BLaER1 treated with 17β-estradiol and CSF1 and Interleukin-3, amounts not matched to agents 10 nM and 100 nM (cell line): ENCODE data around the gene GABBR2.
A peak's percentile ranks its signal among the peaks of the same experiment; 100 is the strongest.
"Not testable (repeated sequence)": the region's sequence is repeated elsewhere in the genome, so short reads cannot be mapped to it uniquely, and the experiment has no call there.

ENCODE experiments used
- H3K27ac ChIP-seq, 11 experiments: shearing (Covaris generic); formaldehyde crosslinking; 2 replicates each; pipeline ENCODE4 v1.8.1; 2022
- H3K27me3 ChIP-seq, 11 experiments: shearing (Covaris generic); formaldehyde crosslinking; 2 replicates each; pipeline ENCODE4 v1.8.1; 2022
- H3K36me3 ChIP-seq, 11 experiments: shearing (Covaris generic); formaldehyde crosslinking; 2 replicates each; pipeline ENCODE4 v1.8.1; 2022
- H3K4me1 ChIP-seq, 10 experiments: shearing (Covaris generic); formaldehyde crosslinking; 2 replicates each; pipeline ENCODE4 v1.8.1; 2022
- H3K4me2 ChIP-seq, 11 experiments: shearing (Covaris generic); formaldehyde crosslinking; 2 replicates each; pipeline ENCODE4 v1.8.1; 2022
- H3K4me3 ChIP-seq, 10 experiments: shearing (Covaris generic); formaldehyde crosslinking; 2 replicates each; pipeline ENCODE4 v1.8.1; 2022
- H3K9ac ChIP-seq, 11 experiments: shearing (Covaris generic); formaldehyde crosslinking; 2 replicates each; pipeline ENCODE4 v1.8.1; 2022
- H3K9me3 ChIP-seq, 11 experiments: shearing (Covaris generic); formaldehyde crosslinking; replicated peaks in 1 of 11; 2 replicates each; pipeline ENCODE4 v1.8.1; 2022
- H4K20me1 ChIP-seq, 11 experiments: shearing (Covaris generic); formaldehyde crosslinking; 2 replicates each; pipeline ENCODE4 v1.8.1; 2022
- Cebpa-rat ChIP-seq, 11 experiments: shearing (Covaris generic); IDR thresholded peaks; 2 replicates each; pipeline ENCODE4 v1.8.1; 2022

GABBR2 gene

DNA sequence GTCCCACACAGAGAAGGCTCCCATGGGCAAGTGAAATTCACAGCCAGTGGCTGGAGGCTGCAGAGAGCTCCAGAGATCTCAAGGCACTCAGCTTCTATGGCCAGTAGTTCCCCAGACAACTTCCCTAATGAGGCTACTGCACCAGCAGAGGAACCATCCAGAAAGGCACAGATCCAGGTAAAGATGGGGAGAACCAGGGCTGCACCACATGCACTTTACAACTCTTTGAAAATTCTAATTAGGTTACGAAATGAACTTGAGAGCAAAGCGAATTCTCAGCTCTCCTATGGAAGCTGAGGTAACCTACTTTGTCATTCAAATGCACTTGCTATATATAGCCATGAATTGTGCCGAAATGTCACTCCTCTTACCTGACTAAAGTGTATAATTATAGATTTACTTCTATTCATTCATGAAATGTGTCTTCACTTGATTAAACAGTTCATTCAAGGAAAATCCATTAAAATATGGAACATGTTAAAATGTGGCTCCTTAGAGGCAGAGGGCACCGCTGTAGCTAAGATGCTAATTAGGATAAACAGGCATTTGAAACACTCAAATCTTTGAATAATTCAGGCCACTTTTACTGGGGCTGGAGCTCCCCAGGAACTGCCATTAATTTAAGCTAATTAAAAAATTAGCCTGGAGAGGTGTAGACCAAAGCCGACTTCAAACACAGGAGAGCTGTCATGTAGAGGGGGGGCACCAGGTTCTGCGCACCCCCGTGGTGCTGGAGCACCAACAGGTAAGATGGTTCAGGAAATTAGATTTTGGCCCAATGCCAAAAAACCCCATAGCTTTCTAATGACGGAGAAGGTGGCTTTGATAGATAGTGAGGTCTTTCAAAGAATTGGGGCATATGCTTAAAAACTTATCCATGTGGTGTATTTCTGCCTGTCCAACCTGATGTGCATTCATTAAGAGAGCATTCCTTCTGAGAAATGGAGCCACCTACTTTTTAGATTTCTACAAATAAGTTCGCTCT, 204.1 kb downstream of the GABBR2 start:
- H3K9ac ChIP-seq, result no peak overlapping the region
- H3K4me1 ChIP-seq, result no peaks in the 10 kb centered on the region
- H3K4me2 ChIP-seq, result no peak overlapping the region
- H3K36me3 ChIP-seq, result no peaks in the 10 kb centered on the region
- TF ChIP-seq Cebpa-rat (IDR thresholded peaks at IDR 0.05), result no peak
- no peaks in the 10 kb centered on the region for H3K27me3 ChIP-seq
- peaks cover 0 to 10% (median 5%) of the 10 kb centered on the region in 11 experiments; a peak in 4 of 22 replicates for H3K9me3 ChIP-seq
- no peaks in the 10 kb centered on the region; a peak in 1 of 22 replicates for H4K20me1 ChIP-seq
- no peak overlapping the region for H3K27ac ChIP-seq
- no peak overlapping the region for H3K4me3 ChIP-seq

- Histone ChIP-seq H3K4me2 (no peak overlapping the region), H3K27me3 (no peaks in the 10 kb centered on the region), H3K9ac (no peak overlapping the region), H3K4me1 (no peaks in the 10 kb centered on the region), H3K27ac (no peak overlapping the region), H3K36me3 (no peaks in the 10 kb centered on the region), H3K4me3 (no peak overlapping the region), H3K9me3 (peaks cover 0 to 10% (median 5%) of the 10 kb centered on the region in 11 experiments; a peak in 4 of 22 replicates), H4K20me1 (no peaks in the 10 kb centered on the region; a peak in 1 of 22 replicates)
- no peak for TF ChIP-seq Cebpa-rat (IDR thresholded peaks at IDR 0.05)
Measured at GRCh38 chr9:98503867-98504266, 204.9 kb downstream of the GABBR2 start.

DNA sequence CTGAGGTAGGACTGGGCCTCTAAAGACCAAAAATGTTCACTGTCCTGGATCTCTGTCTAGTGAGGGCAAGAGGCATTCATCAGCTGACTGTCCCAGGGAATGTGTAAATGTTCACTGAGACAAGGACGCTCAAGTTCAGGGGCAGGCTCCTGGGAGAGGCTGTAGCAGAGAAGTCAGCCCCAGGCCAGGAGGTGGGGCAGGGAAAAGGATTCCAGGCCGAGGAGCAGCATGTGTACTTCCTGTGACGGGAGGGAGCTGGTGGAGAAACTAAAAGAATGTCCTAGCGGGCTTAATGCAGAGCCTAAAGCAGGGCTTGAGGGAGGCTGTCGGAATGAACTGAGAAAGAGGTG, 205.8 kb downstream of the GABBR2 start:
- Histone ChIP-seq H4K20me1 (no peaks in the 10 kb centered on the region; a peak in 1 of 22 replicates), H3K4me1 (no peaks in the 10 kb centered on the region), H3K27ac (no peak overlapping the region), H3K27me3 (no peaks in the 10 kb centered on the region), H3K9me3 (peaks cover 0 to 4% (median 0%) of the 10 kb centered on the region in 11 experiments; a peak in 1 of 22 replicates), H3K4me3 (no peak overlapping the region), H3K36me3 (no peaks in the 10 kb centered on the region), H3K4me2 (no peak overlapping the region), H3K9ac (no peak overlapping the region)
- no peak for TF ChIP-seq Cebpa-rat (IDR thresholded peaks at IDR 0.05)

DNA sequence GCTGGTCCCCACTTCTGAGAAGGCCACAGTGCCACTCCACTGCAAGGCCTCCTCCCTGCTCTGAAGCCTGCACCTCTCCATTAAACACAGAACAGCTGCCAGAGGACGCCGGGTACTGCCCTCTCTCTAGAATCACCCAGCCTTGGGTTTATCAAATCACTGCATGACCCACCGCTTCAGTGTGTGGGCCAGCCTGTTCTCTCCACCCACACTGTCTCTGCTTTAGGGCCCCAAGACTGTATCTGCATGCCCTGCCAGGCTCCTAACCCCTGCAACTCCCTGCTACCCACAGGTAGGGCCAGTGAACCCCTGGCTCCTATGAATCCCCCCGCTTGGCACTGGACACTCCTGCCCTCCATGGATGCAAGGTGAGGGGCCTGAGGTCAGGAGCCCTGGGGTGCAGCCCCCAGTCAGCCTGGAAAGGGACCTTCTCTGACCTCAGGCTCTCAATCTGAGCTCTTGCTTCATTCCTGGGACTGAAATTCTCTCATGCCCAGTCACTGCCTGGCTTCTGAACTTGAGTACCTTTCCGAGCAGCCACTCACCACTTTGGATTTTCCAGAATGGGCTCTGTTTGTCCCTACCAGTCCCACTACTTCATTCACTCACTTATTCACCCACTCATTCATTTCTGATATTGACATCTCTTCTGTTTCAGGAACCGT, 206.3 kb downstream of the GABBR2 start:
- Histone ChIP-seq H3K9me3 (no peaks in the 10 kb centered on the region), H4K20me1 (no peaks in the 10 kb centered on the region; a peak in 1 of 22 replicates), H3K27ac (no peak overlapping the region), H3K27me3 (no peaks in the 10 kb centered on the region), H3K9ac (no peak overlapping the region), H3K4me1 (no peaks in the 10 kb centered on the region), H3K4me3 (no peak overlapping the region), H3K4me2 (no peak overlapping the region), H3K36me3 (no peaks in the 10 kb centered on the region)
- no peak for TF ChIP-seq Cebpa-rat (IDR thresholded peaks at IDR 0.05)

- no peak overlapping the region for H3K9ac ChIP-seq
Measured at GRCh38 chr9:98501819-98502218, 206.9 kb downstream of the GABBR2 start.

DNA sequence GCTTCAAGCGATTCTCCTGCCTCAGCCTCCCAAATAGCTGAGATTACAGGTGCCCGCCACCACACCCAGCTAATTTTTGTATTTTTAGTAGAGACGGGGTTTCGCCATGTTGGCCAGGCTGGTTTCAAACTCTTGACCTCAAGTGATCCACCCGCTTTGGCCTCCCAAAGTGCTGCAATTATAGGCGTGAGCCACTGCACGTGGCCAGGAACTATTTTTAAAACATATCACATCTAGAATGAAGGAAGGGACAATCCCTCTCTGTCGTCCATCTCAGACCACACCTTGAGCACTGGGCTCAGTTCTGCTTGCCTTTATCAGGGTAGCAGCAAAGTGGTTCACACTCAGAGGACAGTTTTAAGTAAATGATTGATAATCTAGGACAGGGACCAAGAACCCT, 207.5 kb downstream of the GABBR2 start:
- H4K20me1 ChIP-seq, H3K27me3 ChIP-seq, H3K4me3 ChIP-seq, H3K27ac ChIP-seq, H3K9ac ChIP-seq, H3K36me3 ChIP-seq, H3K9me3 ChIP-seq, H3K4me1 ChIP-seq, H3K4me2 ChIP-seq: not testable (repeated sequence)

More at GRCh38 chr9:98501819-98502218, 206.9 kb downstream of the GABBR2 start:
- H3K4me1 ChIP-seq, result no peaks in the 10 kb centered on the region
- no peak for TF ChIP-seq Cebpa-rat (IDR thresholded peaks at IDR 0.05)
- H3K9me3 ChIP-seq, result no peaks in the 10 kb centered on the region
- no peak overlapping the region for H3K27ac ChIP-seq
- H3K4me2 ChIP-seq, result no peak overlapping the region
- H3K27me3 ChIP-seq, result no peaks in the 10 kb centered on the region
- H4K20me1 ChIP-seq, result no peaks in the 10 kb centered on the region; a peak in 1 of 22 replicates
- no peak overlapping the region for H3K4me3 ChIP-seq
- no peaks in the 10 kb centered on the region for H3K36me3 ChIP-seq

GRCh38 chr9:98500337-98500919, 208.3 kb downstream of the GABBR2 start:
- H3K4me3 ChIP-seq, result no peak overlapping the region
- H3K4me1 ChIP-seq, result peaks cover 0 to 6% (median 3%) of the 10 kb centered on the region in 10 experiments; a peak in 11 of 20 replicates
- no peak overlapping the region for H3K27ac ChIP-seq
- no peak for TF ChIP-seq Cebpa-rat (IDR thresholded peaks at IDR 0.05)
- no peaks in the 10 kb centered on the region for H3K27me3 ChIP-seq
- no peak overlapping the region for H3K9ac ChIP-seq
- no peaks in the 10 kb centered on the region for H3K9me3 ChIP-seq
- no peaks in the 10 kb centered on the region for H3K36me3 ChIP-seq
- no peaks in the 10 kb centered on the region; a peak in 1 of 22 replicates for H4K20me1 ChIP-seq
- no peak overlapping the region for H3K4me2 ChIP-seq

DNA sequence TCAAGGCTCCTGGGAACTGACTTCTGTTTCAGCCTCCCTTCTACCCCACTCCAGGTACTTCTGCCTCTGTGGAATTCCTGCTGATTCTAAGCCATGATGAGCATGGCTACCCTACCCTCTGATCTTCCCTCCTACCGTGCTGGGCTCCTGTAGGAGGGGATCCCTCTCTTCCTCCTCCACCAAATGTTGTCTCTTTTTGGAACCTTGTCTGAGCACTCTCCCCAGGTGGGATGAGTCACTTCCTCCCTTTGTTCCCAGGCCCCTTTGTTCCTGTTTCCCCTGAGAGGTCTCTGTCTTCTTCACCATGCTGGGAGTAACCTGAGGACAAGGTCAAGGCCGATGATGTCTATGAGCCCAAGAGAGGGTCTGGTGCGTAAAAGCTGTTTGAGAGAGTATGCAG, 213.2 kb downstream of the GABBR2 start:
- peak overlapping the region in 7 of 11 experiments; percentile 18 to 58 (median 42); a peak in 9 of 22 replicates for H3K4me2 ChIP-seq
- no peaks in the 10 kb centered on the region for H3K27me3 ChIP-seq
- H4K20me1 ChIP-seq, result no peaks in the 10 kb centered on the region
- no peak for TF ChIP-seq Cebpa-rat (IDR thresholded peaks at IDR 0.05)
- no peak overlapping the region for H3K9ac ChIP-seq
- H3K4me1 ChIP-seq, result peaks cover 0 to 20% (median 14%) of the 10 kb centered on the region in 10 experiments; a peak in 13 of 20 replicates
- H3K27ac ChIP-seq, result no peak overlapping the region
- H3K4me3 ChIP-seq, result no peak overlapping the region
- H3K36me3 ChIP-seq, result no peaks in the 10 kb centered on the region
- peaks cover 0 to 10% (median 6%) of the 10 kb centered on the region in 11 experiments; a peak in 9 of 22 replicates for H3K9me3 ChIP-seq

DNA sequence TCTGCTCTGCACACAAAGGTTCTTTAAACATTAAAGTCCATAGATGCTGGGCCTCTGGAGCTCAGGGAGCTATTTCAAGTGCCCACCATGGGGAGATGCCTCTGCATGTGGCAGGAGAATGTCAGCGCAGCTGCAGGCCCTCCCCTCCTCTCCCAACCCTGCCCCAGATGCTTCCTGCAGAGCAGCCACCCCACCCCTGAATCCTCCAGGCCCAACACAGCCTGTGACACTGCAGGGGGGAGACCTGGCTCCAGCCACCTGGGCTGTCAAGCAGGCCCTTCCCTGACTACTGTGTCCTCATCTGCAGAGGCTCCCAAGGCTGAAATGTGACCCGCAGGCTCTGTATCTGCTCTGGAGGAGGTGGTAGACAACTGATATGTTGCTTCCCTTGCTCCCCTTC, 213.9 kb downstream of the GABBR2 start:
- Histone ChIP-seq H3K9me3 (peaks cover 0 to 10% (median 6%) of the 10 kb centered on the region in 11 experiments; a peak in 9 of 22 replicates), H3K4me3 (no peak overlapping the region), H4K20me1 (no peaks in the 10 kb centered on the region), H3K27me3 (no peaks in the 10 kb centered on the region), H3K27ac (no peak overlapping the region), H3K4me1 (peaks cover 0 to 20% (median 14%) of the 10 kb centered on the region in 10 experiments; a peak in 13 of 20 replicates), H3K36me3 (no peaks in the 10 kb centered on the region), H3K4me2 (peak overlapping the region in 8 of 11 experiments; percentile 18 to 58 (median 38); a peak in 14 of 22 replicates), H3K9ac (no peak overlapping the region)
- TF ChIP-seq Cebpa-rat (IDR thresholded peaks at IDR 0.05), result no peak
